ENCODE measurements around the gene FOSL1. TPM values are rescaled to one million over a fixed set of nuclear protein-coding genes. Genes with fewer than 3 reads are reported as not detected.

FOSL1 gene
- total and polyA plus RNA-seq, 11 donors, result 0.22 to 48.1 (median 1.5) TPM

- intact Hi-C loops (cut with DNase I), result loop anchor here in 1 of 10 donors (10.0 kb wide), 1 partner anchor 480 kb away; the partner anchor contains the start of genes B4GAT1 and BRMS1
- Histone ChIP-seq H3K27me3 (no peaks in the 10 kb centered on the region), H3K27ac (no peak overlapping the region), H3K4me1 (peaks cover 0 to 30% (median 18%) of the 10 kb centered on the region in 12 donors), H3K9me3 (no peaks in the 10 kb centered on the region), H3K4me3 (no peak overlapping the region), H3K36me3 (peaks cover 0 to 86% (median 81%) of the 10 kb centered on the region in 9 donors)
- ATAC-seq (no peak), DNase-seq (peak in 3 of 5 donors; percentile 11 to 53 (median 22))
- WGBS, 4 donors, result 80 to 86% (median 83%) methylated on average over 17 to 18 of the region's 18 CpGs
- TF ChIP-seq, protein P1, sequence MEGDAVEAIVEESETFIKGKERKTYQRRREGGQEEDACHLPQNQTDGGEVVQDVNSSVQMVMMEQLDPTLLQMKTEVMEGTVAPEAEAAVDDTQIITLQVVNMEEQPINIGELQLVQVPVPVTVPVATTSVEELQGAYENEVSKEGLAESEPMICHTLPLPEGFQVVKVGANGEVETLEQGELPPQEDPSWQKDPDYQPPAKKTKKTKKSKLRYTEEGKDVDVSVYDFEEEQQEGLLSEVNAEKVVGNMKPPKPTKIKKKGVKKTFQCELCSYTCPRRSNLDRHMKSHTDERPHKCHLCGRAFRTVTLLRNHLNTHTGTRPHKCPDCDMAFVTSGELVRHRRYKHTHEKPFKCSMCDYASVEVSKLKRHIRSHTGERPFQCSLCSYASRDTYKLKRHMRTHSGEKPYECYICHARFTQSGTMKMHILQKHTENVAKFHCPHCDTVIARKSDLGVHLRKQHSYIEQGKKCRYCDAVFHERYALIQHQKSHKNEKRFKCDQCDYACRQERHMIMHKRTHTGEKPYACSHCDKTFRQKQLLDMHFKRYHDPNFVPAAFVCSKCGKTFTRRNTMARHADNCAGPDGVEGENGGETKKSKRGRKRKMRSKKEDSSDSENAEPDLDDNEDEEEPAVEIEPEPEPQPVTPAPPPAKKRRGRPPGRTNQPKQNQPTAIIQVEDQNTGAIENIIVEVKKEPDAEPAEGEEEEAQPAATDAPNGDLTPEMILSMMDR (IDR thresholded peaks at IDR 0.05), result no peak
- TF ChIP-seq POLR2A (IDR thresholded peaks at IDR 0.05), result no peak
Measured at GRCh38 chr11:65864706-65865471, 35.3 kb downstream of the FOSL1 start.

DNA sequence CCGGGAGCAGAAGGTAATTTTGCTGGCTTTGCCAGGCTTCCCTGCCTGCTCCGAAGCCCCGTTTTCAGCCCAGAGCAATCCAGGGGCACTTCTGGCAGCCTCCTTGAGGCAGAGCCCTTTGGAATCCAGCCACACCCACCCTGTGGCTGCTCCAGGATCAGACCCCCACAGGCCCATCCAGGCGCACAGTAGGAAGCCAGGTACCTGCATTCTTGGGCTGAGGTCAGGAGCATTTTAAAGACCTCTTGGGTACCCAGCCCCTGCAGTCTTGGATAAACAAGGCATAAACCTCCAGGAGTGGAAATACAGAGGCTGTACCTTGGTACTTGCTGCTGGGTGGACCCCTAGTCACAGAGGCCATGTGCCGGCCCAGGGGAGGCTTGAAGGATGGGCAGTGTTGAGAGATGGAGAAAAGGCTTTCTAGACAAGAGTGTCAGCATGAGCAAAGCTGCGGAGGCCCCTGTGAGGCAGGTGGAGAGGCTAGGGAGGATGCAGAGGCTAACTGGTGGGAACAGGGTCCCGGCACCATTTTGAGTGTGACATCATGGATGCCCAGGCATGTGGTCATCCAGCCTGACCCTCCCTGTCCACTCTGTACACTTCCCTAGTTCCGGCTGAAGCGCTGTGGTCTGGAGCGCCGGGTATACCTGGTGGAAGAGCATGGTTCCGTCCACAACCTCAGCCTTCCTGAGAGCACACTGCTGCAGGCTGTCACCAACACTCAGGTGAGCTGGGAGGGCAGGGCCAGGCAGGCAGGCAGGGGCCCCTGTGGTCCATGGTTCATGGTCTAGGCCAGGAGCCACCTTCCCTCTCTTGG, 36.1 kb downstream of the FOSL1 start:
- Histone ChIP-seq H3K27me3 (no peaks in the 10 kb centered on the region), H3K27ac (no peak overlapping the region), H3K9me3 (no peaks in the 10 kb centered on the region), H3K4me3 (no peak overlapping the region), H3K4me1 (peaks cover 0 to 32% (median 19%) of the 10 kb centered on the region in 12 donors), H3K36me3 (peaks cover 0 to 78% (median 73%) of the 10 kb centered on the region in 9 donors)
- 77 to 86% (median 83%) methylated on average over 7 to 12 of the region's 12 CpGs for WGBS, 4 donors
- TF ChIP-seq, protein P1 (IDR thresholded peaks at IDR 0.05), result no peak
- TF ChIP-seq POLR2A (IDR thresholded peaks at IDR 0.05), result no peak
- intact Hi-C loops (cut with DNase I), result loop anchor here in 1 of 10 donors (10.0 kb wide), 1 partner anchor 481 kb away; the partner anchor contains the start of genes B4GAT1 and BRMS1
- DNase-seq, result peak in 2 of 5 donors; percentile 22
- no peak for ATAC-seq

DNA sequence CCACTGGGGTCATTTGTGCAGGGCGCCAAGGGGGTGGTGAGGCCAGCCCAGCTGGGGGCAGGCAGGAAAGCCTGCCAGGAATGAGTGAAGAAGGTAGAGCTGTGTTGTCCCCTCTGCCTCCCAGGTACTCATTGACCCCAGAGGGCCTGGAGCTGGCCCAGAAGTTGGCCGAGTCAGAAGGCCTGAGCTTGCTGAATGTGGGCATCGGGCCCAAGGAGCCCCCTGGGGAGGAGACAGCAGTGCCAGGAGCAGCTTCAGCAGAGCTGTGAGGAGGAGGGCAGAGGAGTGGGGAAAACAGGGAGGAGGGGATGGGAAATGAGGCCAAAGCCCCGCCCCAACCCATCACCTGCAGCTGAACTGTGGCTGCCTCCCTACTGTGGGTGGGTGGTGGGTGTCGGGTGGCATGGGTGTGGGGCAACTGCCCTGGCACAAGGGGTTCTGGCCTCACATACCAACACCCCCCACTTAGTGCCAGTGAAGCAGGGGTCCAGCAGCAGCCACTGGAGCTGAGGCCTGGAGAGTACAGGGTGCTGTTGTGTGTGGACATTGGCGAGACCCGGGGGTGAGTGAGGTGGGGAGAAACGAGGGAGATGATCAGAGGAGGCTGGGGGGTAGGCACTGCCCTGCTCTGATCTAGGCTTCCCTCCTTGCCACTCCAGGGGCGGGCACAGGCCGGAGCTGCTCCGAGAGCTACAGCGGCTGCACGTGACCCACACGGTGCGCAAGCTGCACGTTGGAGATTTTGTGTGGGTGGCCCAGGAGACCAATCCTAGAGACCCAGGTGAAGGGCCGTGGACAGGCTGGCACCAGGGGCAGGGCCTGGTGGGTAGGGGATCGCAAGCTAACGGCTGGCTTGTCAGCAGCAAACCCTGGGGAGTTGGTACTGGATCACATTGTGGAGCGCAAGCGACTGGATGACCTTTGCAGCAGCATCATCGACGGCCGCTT, 37.0 kb downstream of the FOSL1 start:
- Histone ChIP-seq H3K36me3 (peaks cover 0 to 69% (median 65%) of the 10 kb centered on the region in 9 donors), H3K27me3 (no peaks in the 10 kb centered on the region), H3K9me3 (no peaks in the 10 kb centered on the region), H3K27ac (peak overlapping the region in 1 of 12 donors; percentile 98), H3K4me3 (no peak overlapping the region), H3K4me1 (peaks cover 0 to 41% (median 22%) of the 10 kb centered on the region in 12 donors)
- WGBS, 4 donors, result 84 to 89% (median 87%) methylated on average over 22 to 24 of the region's 24 CpGs
- no peak for ATAC-seq
- intact Hi-C loops (cut with DNase I), result loop anchor here in 1 of 10 donors (10.0 kb wide), 1 partner anchor 482 kb away; the partner anchor contains the start of genes B4GAT1 and BRMS1
- DNase-seq, result peak in 4 of 5 donors; percentile 22 to 65 (median 26)
- TF ChIP-seq, protein P1 (IDR thresholded peaks at IDR 0.05), result no peak
- TF ChIP-seq POLR2A (IDR thresholded peaks at IDR 0.05), result no peak

Data from heart left ventricle (tissue), 16 donors.